ENCODE results near the gene RPL41.

RPL41 gene

GRCh38 chr12:56079723-56080555 is 36.5 kb upstream of the RPL41 start, which contains the start of gene ERBB3:
Gene ERBB3, plus strand, starts transcription at chr12:56080165. Its CDS starts 136 bp downstream, at chr12:56080301.
- DNase-seq (ENCODE audit: extremely low spot score): peak; percentile 67
- ChIA-PET POLR2A (interaction anchor here (0.7 kb wide), 1 partner anchor 24 kb away, joined by 3 read pairs; the partner anchor contains the start of gene PA2G4), CTCF (interaction anchor here (0.6 to 2.6 kb wide), 16 partner anchors 9 to 1133 kb away, joined by 3 to 11 read pairs (median 3); partner anchors contain the start of genes PA2G4 and RNF41)
- TF ChIP-seq, protein P1, sequence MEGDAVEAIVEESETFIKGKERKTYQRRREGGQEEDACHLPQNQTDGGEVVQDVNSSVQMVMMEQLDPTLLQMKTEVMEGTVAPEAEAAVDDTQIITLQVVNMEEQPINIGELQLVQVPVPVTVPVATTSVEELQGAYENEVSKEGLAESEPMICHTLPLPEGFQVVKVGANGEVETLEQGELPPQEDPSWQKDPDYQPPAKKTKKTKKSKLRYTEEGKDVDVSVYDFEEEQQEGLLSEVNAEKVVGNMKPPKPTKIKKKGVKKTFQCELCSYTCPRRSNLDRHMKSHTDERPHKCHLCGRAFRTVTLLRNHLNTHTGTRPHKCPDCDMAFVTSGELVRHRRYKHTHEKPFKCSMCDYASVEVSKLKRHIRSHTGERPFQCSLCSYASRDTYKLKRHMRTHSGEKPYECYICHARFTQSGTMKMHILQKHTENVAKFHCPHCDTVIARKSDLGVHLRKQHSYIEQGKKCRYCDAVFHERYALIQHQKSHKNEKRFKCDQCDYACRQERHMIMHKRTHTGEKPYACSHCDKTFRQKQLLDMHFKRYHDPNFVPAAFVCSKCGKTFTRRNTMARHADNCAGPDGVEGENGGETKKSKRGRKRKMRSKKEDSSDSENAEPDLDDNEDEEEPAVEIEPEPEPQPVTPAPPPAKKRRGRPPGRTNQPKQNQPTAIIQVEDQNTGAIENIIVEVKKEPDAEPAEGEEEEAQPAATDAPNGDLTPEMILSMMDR (IDR thresholded peaks at IDR 0.05; ENCODE audit: control extremely low read depth, extremely low read depth, low read depth, missing control alignments): no peak

DNA sequence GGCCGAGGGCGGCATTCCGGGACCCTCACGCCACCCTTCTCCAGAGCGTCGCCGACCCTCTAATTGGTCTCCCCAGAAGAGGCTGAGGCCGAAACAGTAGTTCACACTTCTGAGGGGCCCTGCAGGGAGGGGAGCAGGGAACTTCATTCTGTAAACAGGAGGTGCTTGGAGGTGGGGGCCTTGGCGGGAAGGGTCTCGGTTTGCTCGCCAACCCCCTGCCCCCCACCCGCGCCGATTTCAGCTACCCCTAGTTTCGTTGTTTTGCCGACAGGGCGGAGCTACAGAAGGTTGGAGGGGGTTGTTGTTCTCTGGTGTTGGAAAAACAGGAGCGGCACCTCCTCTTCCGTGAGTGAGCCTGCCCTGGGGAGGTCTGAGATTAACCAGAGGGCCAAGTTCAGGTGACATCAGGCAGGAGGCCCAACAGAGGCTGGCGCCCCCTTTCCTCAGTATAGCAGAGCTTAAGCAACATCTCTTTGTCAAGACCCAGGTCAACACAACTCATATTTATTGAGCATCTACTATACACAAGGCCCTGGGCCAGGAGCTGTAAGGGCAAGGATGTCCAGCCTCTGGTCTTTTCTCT is 35.8 kb upstream of the RPL41 start:
- ChIA-PET POLR2A (interaction anchor here (0.6 kb wide), 1 partner anchor 24 kb away, joined by 5 read pairs; the partner anchor contains the start of gene PA2G4), CTCF (interaction anchor here (1.4 to 2.6 kb wide), 7 partner anchors 9 to 342 kb away, joined by 3 to 11 read pairs (median 7); partner anchors contain the start of genes ESYT1 and PA2G4)
- DNase-seq (ENCODE audit: extremely low spot score): no peak
- TF ChIP-seq, protein P1 (IDR thresholded peaks at IDR 0.05; ENCODE audit: control extremely low read depth, extremely low read depth, low read depth, missing control alignments): no peak

DNA sequence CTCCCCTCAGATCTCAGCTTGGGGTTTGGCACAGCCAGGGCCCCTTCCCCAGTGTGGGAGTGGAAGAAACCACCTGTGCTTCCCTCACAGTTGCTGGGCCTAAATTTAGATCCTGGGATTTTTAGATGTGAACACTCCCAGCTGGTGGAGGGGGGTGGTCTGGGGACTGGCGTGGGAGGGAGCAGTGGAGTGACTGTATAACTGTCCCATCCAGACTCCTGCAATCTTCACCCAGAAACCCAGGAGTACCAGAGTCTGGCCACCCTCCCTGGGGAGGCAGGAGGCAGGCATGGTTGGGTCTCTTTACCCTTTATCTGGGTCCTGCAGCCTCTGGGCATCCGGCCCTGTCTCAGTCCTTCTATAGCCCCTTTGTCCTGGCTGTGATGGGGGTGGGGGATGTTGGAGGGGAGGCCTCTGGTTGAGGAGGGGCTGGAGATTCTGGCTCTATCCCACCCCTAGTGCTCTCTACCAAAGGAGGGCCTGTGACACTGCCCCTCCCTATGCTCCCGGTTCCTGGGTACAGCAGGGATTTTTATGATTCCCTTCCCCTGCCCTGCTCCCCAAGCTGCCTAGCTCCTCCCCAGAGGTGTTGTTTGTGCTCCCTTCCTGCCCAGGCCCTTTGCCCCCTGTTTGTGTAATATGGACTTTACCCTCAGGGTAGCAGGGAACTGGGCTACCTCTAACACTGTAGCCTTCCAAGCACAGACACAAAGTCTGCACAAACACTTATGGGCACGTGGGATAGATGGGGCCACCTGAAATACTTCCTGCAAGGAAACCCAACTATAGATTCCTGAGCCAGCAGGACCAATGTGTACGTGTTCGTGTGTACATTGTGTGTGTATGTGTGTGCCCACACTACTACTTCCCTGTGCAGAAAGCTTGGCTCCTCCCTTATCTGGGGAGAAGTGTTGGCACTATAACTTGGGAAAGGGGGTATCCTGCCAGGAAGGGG is 34.8 kb upstream of the RPL41 start:
- CTCF ChIA-PET: interaction anchor here (1.4 to 2.6 kb wide), 7 partner anchors 8 to 343 kb away, joined by 3 to 10 read pairs (median 3); partner anchors contain the start of gene ESYT1
- POLR2A ChIA-PET: interaction anchor here (0.6 to 0.7 kb wide), 2 partner anchors 23 kb away, joined by 3 to 5 read pairs; partner anchors contain the start of gene PA2G4
- no peak for DNase-seq (ENCODE audit: extremely low spot score)
- TF ChIP-seq, protein P1 (IDR thresholded peaks at IDR 0.05; ENCODE audit: control extremely low read depth, extremely low read depth, low read depth, missing control alignments): no peak

DNA sequence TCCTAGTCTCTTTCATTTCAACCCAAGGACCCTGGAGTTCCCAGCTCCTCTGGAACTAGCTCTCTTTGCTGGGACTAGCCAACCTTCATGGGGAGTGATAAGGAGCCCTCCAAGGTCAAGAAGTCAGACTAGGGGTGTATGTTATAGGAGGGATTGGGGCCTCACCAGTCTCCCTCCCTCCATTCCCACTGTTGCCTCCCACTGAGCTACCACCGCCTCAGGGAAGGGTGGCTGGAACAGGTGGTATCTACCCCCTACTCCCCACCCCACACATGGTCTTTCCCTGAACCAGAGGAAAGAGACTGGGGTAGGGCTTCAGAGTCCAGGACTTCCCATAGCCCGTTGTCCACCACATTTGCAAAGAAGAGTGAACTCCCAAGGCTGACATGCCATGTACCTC is 34.1 kb upstream of the RPL41 start:
- CTCF ChIA-PET: interaction anchor here (1.4 to 1.9 kb wide), 3 partner anchors 9 to 142 kb away, joined by 3 to 10 read pairs (median 3); no protein-coding TSS in a partner anchor
- POLR2A ChIA-PET: interaction anchor here (0.7 kb wide), 1 partner anchor 23 kb away, joined by 3 read pairs; no protein-coding TSS in a partner anchor
- DNase-seq (ENCODE audit: extremely low spot score): no peak
- TF ChIP-seq, protein P1 (IDR thresholded peaks at IDR 0.05; ENCODE audit: control extremely low read depth, extremely low read depth, low read depth, missing control alignments): no peak

- ChIA-PET CTCF (interaction anchor here (1.6 kb wide), 1 partner anchor 142 kb away, joined by 3 read pairs; no protein-coding TSS in a partner anchor), POLR2A (no interaction called here)
- TF ChIP-seq, protein P1 (IDR thresholded peaks at IDR 0.05; ENCODE audit: control extremely low read depth, extremely low read depth, low read depth, missing control alignments): no peak
- DNase-seq (ENCODE audit: extremely low spot score): no peak
Observed at GRCh38 chr12:56082967-56083366, 33.5 kb upstream of the RPL41 start.

All from GM10248 (cell line).